ENCODE measurements around the gene THAP6. TPM values are rescaled to one million over a fixed set of nuclear protein-coding genes. Genes with fewer than 3 reads are reported as not detected.

The THAP6 gene
- total RNA-seq, 1 experiment from 2014 or later, result 25.5 TPM

DNA sequence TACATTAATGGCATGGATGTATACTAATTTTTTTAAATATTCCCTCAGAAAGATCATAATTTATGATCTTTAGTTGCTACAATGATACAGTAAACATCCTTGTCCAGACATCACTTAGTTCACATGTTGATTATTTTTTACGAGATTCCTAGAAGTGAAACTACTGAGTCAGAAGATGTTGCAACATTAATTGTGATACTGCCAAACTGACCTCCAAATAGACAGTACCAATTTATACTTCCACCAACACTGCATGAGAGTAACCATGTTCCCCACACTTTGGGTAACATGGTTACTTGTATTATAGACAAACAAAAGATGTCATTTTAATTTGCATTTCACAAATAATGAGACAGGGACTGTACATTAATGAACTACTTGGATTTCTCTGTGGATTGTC lies 19.7 kb upstream of the THAP6 start (continued):
- TF ChIP-seq, protein P1, sequence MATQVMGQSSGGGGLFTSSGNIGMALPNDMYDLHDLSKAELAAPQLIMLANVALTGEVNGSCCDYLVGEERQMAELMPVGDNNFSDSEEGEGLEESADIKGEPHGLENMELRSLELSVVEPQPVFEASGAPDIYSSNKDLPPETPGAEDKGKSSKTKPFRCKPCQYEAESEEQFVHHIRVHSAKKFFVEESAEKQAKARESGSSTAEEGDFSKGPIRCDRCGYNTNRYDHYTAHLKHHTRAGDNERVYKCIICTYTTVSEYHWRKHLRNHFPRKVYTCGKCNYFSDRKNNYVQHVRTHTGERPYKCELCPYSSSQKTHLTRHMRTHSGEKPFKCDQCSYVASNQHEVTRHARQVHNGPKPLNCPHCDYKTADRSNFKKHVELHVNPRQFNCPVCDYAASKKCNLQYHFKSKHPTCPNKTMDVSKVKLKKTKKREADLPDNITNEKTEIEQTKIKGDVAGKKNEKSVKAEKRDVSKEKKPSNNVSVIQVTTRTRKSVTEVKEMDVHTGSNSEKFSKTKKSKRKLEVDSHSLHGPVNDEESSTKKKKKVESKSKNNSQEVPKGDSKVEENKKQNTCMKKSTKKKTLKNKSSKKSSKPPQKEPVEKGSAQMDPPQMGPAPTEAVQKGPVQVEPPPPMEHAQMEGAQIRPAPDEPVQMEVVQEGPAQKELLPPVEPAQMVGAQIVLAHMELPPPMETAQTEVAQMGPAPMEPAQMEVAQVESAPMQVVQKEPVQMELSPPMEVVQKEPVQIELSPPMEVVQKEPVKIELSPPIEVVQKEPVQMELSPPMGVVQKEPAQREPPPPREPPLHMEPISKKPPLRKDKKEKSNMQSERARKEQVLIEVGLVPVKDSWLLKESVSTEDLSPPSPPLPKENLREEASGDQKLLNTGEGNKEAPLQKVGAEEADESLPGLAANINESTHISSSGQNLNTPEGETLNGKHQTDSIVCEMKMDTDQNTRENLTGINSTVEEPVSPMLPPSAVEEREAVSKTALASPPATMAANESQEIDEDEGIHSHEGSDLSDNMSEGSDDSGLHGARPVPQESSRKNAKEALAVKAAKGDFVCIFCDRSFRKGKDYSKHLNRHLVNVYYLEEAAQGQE (IDR thresholded peaks at IDR 0.05; ENCODE audit: low read depth), result no peak

DNA sequence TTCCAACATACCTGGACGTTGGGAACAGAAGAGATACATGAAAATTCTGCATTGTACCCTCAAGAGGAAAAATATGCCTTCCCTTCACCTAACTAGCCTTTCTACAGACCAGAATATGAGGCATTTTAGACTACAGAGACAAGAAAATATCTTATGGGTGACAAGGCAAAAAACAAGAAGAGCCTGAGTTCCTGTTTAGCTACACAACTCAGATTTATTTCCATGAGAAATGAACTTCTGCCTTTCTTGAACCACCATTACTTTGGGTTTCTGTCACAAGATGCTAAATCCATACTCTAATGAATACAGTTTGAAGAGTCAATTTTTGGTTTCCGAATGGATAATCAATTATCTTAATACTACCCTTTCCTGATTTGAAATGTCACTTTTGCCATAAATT lies 18.8 kb upstream of the THAP6 start:
- Histone ChIP-seq H3K4me2 (ENCODE audit: low read length) (no peak overlapping the region), H3K79me2 (ENCODE audit: insufficient read depth, low read length) (peaks cover 75% of the 10 kb centered on the region), H3K36me3 (ENCODE audit: control insufficient read depth in 1 of 2, insufficient read depth in 2 of 2, low read length in 2 of 2) (peaks cover 6 to 24% of the 10 kb centered on the region in 2 experiments; a peak in 3 of 4 replicates), H3K27ac (ENCODE audit: low read depth, low read length) (no peak overlapping the region), H3K9me2 (ENCODE audit: insufficient read depth) (no peaks in the 10 kb centered on the region), H3K4me1 (ENCODE audit: control insufficient read depth in 1 of 2, insufficient read depth in 2 of 2, low read length in 2 of 2) (no peaks in the 10 kb centered on the region), H3K4me3 (replicated peaks in 1 of 2; ENCODE audit: low read depth in 1 of 2, low read length in 2 of 2) (no peak overlapping the region), H3K9me3 (ENCODE audit: control insufficient read depth in 1 of 2, insufficient read depth in 1 of 2, low read depth in 1 of 2, low read length in 2 of 2) (no peaks in the 10 kb centered on the region), H3K9ac (ENCODE audit: low read length) (no peak overlapping the region), H2AFZ (ENCODE audit: low read depth, low read length, poor library complexity, severe bottlenecking) (no peak overlapping the region), H3K27me3 (ENCODE audit: insufficient read depth, low read length) (no peaks in the 10 kb centered on the region), H4K20me1 (ENCODE audit: insufficient read depth) (no peaks in the 10 kb centered on the region)
- ChIA-PET RAD21 (ENCODE audit: low non-redundant PET in 1 of 2, low total read pairs in 2 of 2, uncharacterized antibody in 2 of 2, unreplicated experiment in 2 of 2) (no interaction called here), POLR2A (no interaction called here), CTCF (no interaction called here)
- DNase-seq (ENCODE audit: low read depth, low spot score) (no peak), ATAC-seq (no peak)
- BruUV-seq (replicated peaks), result no TSS peak
- no peak for TF ChIP-seq SIN3A (IDR thresholded peaks at IDR 0.05; ENCODE audit: low read depth)
- intact Hi-C loops (cut with micrococcal nuclease), result no loop called here

DNA sequence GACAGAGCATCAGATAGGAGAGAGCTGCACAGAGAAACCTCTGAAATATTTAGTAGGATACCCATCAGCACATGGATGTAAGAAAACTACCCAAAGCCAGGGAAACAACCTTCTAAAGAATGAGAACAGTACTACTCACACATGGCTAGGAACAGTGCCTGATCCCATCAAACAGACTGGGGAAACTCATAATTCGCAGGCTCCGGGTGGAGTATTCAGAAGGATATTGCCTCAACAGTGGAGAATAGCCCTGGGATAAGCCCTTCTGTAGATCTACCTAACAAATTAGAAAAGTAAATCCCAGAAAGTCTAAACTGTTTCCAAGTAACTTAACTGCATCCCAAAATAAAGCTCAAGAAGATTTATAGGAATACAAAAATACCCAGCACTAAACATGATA lies 17.9 kb upstream of the THAP6 start:
- Histone ChIP-seq H3K36me3 (ENCODE audit: control insufficient read depth in 1 of 2, insufficient read depth in 2 of 2, low read length in 2 of 2) (peaks cover 6 to 25% of the 10 kb centered on the region in 2 experiments; a peak in 3 of 4 replicates), H3K4me1 (ENCODE audit: control insufficient read depth in 1 of 2, insufficient read depth in 2 of 2, low read length in 2 of 2) (no peaks in the 10 kb centered on the region), H3K9me2 (ENCODE audit: insufficient read depth) (no peaks in the 10 kb centered on the region), H3K27me3 (ENCODE audit: insufficient read depth, low read length) (no peaks in the 10 kb centered on the region), H3K27ac (ENCODE audit: low read depth, low read length) (no peak overlapping the region), H3K9me3 (ENCODE audit: control insufficient read depth in 1 of 2, insufficient read depth in 1 of 2, low read depth in 1 of 2, low read length in 2 of 2) (no peaks in the 10 kb centered on the region), H3K4me2 (ENCODE audit: low read length) (no peak overlapping the region), H3K4me3 (replicated peaks in 1 of 2; ENCODE audit: low read depth in 1 of 2, low read length in 2 of 2) (no peak overlapping the region), H3K9ac (ENCODE audit: low read length) (no peak overlapping the region), H3K79me2 (ENCODE audit: insufficient read depth, low read length) (peaks cover 81% of the 10 kb centered on the region), H4K20me1 (ENCODE audit: insufficient read depth) (no peaks in the 10 kb centered on the region), H2AFZ (ENCODE audit: low read depth, low read length, poor library complexity, severe bottlenecking) (no peak overlapping the region)
- RAD21 ChIA-PET (ENCODE audit: low non-redundant PET in 1 of 2, low total read pairs in 2 of 2, uncharacterized antibody in 2 of 2, unreplicated experiment in 2 of 2), result no interaction called here
- BruUV-seq (replicated peaks), result no TSS peak
- intact Hi-C loops (cut with micrococcal nuclease), result no loop called here
- POLR2A ChIA-PET, result no interaction called here
- DNase-seq (ENCODE audit: low read depth, low spot score) (no peak), ATAC-seq (no peak)
- CTCF ChIA-PET, result no interaction called here
- TF ChIP-seq ZNF274 (IDR thresholded peaks at IDR 0.05; ENCODE audit: low read depth, low read length) (no peak), ZBTB33 (IDR thresholded peaks at IDR 0.05; ENCODE audit: extremely low read depth, insufficient replicate concordance, low read length) (no peak), POLR2A (IDR thresholded peaks at IDR 0.05; ENCODE audit: borderline replicate concordance, extremely low read depth, insufficient read depth, insufficient read length) (no peak), CBX3 (IDR thresholded peaks at IDR 0.05; ENCODE audit: low read depth) (no peak), SIN3A (IDR thresholded peaks at IDR 0.05; ENCODE audit: low read depth) (no peak)
- TF ChIP-seq, protein P2, sequence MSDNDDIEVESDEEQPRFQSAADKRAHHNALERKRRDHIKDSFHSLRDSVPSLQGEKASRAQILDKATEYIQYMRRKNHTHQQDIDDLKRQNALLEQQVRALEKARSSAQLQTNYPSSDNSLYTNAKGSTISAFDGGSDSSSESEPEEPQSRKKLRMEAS (IDR thresholded peaks at IDR 0.05), result no peak
- TF ChIP-seq, protein P1 (IDR thresholded peaks at IDR 0.05; ENCODE audit: low read depth), result no peak

Measured in HCT116 (cell line).